Activated CD8-positive, alpha-beta memory T cell treated with anti-CD3 and anti-CD28 coated beads, Interleukin-2, amount 10 ng/mL, durations not matched to agents 7 days and 5 days (primary cell): ENCODE data around the gene PARP6. TPM values are rescaled to one million over a fixed set of nuclear protein-coding genes. Genes with fewer than 3 reads are reported as not detected.
"Not testable (repeated sequence)": the region's sequence is repeated elsewhere in the genome, so short reads cannot be mapped to it uniquely, and the experiment has no call there.

ENCODE experiments used
- ATAC-seq: fragments of 150-1000 bp; cut with Tn5 transposase; one replicate; pipeline ENCODE4 v1.10.0; 2021; ENCODE audit warnings: moderate library complexity
- CTCF ChIA-PET: fragments of 350-600 bp; sonication (Branson Sonifier 250); formaldehyde crosslinking; loops from one replicate; lab custom pipeline; 2021; ENCODE audit warnings: antibody characterized with exemption; lab: Charles Lee
- DNase-seq: peaks from one replicate; pipeline ENCODE4 v3.0.0-alpha.2; 2020
- H3K27ac Mint-ChIP-seq: one replicate; pipeline ENCODE4 v1.8.0; 2021; ENCODE audit warnings: mild to moderate bottlenecking, mixed read lengths
- H3K27me3 Mint-ChIP-seq: one replicate; pipeline ENCODE4 v1.8.0; 2021; ENCODE audit warnings: mixed read lengths
- H3K36me3 Mint-ChIP-seq: one replicate; pipeline ENCODE4 v1.8.0; 2021; ENCODE audit warnings: mild to moderate bottlenecking, mixed read lengths
- H3K4me1 Mint-ChIP-seq: one replicate; pipeline ENCODE4 v1.8.0; 2021; ENCODE audit warnings: mixed read lengths
- H3K4me3 Mint-ChIP-seq: one replicate; pipeline ENCODE4 v1.8.0; 2021; ENCODE audit warnings: mild to moderate bottlenecking, moderate library complexity, mixed read lengths
- H3K9me3 Mint-ChIP-seq: one replicate; pipeline ENCODE4 v1.8.0; 2022; ENCODE audit warnings: low read depth, mixed read lengths
- total RNA-seq, 2 experiments: library from RNA; stranded (reverse); gene quantifications; one replicate each; pipeline ENCODE4 v1.2.3, GENCODE V29; 2021

PARP6 gene
- total RNA-seq, 2 experiments from 2014 or later, result 55.5 to 66.6 TPM

DNA sequence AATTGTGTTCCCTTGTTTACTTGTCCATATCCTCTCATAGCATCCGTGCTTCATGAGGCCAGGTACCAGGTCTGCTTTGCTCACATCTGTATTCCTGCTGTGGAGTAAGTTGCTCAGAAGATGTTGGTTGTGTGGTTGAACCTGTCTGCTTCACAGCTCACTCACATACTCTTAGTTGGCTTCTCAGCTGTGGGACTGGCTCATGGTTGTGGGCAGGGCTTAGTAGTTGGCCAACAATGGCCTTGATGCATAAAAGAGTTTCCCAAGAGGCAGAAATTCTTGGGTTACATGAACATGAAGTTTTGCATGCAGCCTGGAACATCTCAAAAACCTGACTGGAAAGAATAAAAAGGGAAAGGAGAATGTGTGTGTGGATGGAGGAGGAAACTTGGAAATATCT lies 30.6 kb upstream of the PARP6 start:
- ATAC-seq (no peak), DNase-seq (peak; percentile 38)
- Mint-ChIP-seq H3K27ac (no peak overlapping the region), H3K4me1 (peaks cover 8% of the 10 kb centered on the region), H3K4me3 (no peak overlapping the region), H3K9me3 (no peaks in the 10 kb centered on the region), H3K27me3 (no peaks in the 10 kb centered on the region), H3K36me3 (no peaks in the 10 kb centered on the region)
- CTCF ChIA-PET, result no interaction called here

DNA sequence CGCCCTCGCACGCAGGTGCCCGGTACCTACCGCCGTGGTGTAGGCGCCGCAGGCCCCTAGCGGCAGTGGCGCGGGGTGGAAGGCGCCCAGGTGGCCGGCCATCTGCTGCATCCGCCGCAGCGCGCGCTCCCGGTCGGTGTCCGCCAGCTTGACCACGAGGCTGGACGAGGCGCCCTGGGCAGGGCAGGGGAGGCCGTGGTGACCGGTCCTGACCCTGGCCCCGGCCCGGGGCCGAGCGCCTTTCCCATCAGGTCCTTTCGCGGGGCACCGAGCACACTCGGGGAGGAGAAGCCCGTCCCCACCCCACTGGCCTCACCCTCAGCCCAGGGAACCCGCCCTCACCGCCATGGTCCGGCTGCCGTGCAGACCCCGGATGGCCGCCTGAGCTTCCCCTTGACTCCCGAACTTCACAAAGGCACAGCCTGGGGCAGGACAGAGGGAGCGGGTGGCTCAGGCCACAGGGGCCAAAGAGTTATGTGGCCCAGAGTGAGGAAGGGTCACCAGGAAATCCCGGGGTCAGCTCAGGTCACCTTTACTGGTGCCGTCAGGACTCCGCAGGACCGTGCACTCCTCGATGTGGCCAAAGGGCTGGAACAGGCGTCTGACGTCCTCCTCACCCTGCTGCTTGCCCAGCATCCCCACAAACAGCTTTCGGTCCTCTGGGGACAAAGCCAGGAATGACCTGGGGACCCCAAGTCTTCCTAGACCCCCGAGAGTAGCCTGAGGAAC lies 17.4 kb upstream of the PARP6 start:
- Mint-ChIP-seq H3K4me1 (peaks cover 4% of the 10 kb centered on the region), H3K27me3 (no peaks in the 10 kb centered on the region), H3K36me3 (no peaks in the 10 kb centered on the region), H3K4me3 (no peak overlapping the region), H3K9me3 (no peaks in the 10 kb centered on the region), H3K27ac (no peak overlapping the region)
- no peak for ATAC-seq
- no peak for DNase-seq
- CTCF ChIA-PET, result no interaction called here

DNA sequence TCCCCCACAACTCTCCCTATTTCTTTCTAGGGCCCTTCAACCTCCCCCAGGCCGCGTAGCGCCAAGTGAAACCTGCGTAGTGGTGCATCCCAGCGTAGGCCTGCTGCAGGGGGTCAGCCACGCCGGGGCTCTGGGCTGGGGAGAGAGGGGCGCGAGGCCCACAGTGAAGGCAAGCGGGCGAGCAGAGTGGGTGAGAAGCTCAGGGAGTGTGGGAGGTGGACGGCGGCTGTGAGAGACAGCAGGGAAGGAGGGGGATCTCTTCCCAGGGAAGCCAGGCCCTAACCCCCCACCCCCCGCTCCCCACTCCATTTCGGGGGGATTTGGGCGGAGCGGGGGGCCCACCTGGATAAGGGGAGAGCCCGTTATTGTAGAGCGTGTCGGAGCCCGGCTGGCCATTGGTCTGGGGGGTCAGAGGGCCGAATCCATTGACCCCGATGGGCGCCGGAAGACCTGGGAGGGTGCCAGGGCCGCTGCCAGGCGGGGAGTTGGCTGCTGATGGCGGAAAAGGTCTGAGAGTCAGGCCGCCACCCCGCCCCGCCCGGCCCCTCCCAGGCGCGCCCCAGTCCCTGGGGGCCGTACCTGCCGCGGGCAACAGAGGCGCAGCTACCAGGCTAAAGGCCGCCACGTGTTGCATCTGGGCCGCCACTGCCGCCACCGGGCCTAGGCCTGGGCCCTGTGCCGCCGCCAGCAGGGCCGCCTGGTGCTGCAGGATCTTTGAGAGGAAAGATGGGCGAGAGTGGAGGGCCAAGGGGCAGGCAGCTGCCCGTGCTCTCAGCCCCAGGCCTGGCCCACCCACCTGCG lies 16.6 kb upstream of the PARP6 start:
- H3K4me3 Mint-ChIP-seq, result no peak overlapping the region
- no peaks in the 10 kb centered on the region for H3K9me3 Mint-ChIP-seq
- CTCF ChIA-PET, result no interaction called here
- ATAC-seq (no peak), DNase-seq (no peak)
- H3K27ac Mint-ChIP-seq, result no peak overlapping the region
- peaks cover 2% of the 10 kb centered on the region for H3K4me1 Mint-ChIP-seq
- no peaks in the 10 kb centered on the region for H3K36me3 Mint-ChIP-seq
- no peaks in the 10 kb centered on the region for H3K27me3 Mint-ChIP-seq

DNA sequence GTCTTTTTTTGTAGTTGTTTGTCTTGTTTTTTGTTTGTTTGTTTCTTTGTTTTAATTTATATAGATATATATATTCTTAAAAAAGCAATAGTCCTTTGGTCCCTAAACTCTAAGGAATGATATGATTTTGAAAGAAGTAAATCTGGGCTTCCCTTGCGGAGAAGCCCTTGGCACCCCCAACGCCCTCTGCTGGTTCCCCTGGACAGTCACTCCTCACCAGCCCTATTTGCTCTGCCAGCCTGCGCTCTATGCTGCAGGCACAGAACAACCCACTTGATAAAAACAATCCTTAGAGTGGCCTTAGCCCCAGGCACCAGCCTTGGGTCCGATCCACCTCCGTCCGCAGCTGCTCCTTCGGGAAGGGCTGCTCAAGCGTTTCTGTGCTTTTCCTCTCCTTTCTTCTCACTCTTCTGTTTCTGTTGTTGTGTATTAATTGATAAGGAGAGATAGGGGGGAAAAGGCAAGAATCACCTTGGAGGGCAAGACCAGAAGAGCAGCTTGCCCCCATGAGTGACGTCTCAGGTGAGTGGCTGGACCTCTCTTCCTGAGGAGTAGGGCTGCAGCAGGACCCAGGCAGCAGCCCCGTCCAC lies 13.7 kb upstream of the PARP6 start:
- peaks cover 2% of the 10 kb centered on the region for H3K4me1 Mint-ChIP-seq
- peak; percentile 49 for ATAC-seq
- CTCF ChIA-PET, result interaction anchor here (1.7 kb wide), 1 partner anchor 59 kb away, joined by 4 read pairs; no protein-coding TSS in a partner anchor
- H3K9me3 Mint-ChIP-seq, result no peaks in the 10 kb centered on the region
- H3K4me3 Mint-ChIP-seq, result no peak overlapping the region
- H3K36me3 Mint-ChIP-seq, result no peaks in the 10 kb centered on the region
- no peaks in the 10 kb centered on the region for H3K27me3 Mint-ChIP-seq
- DNase-seq, result peak; percentile 44
- no peak overlapping the region for H3K27ac Mint-ChIP-seq

- Mint-ChIP-seq H3K36me3 (no peaks in the 10 kb centered on the region), H3K4me3 (no peak overlapping the region), H3K9me3 (no peaks in the 10 kb centered on the region), H3K27me3 (no peaks in the 10 kb centered on the region), H3K4me1 (peaks cover 2% of the 10 kb centered on the region), H3K27ac (no peak overlapping the region)
- DNase-seq, result no peak
- CTCF ChIA-PET, result interaction anchor here (2.0 kb wide), 1 partner anchor 12 kb away, joined by 4 read pairs; no protein-coding TSS in a partner anchor
- no peak for ATAC-seq
Measured at GRCh38 chr15:72285402-72285801, 13.0 kb upstream of the PARP6 start.

GRCh38 chr15:72284781-72285180 lies 12.4 kb upstream of the PARP6 start:
- Mint-ChIP-seq H3K4me1 (peaks cover 2% of the 10 kb centered on the region), H3K9me3 (no peaks in the 10 kb centered on the region), H3K36me3 (no peaks in the 10 kb centered on the region), H3K27ac (no peak overlapping the region), H3K4me3 (no peak overlapping the region), H3K27me3 (no peaks in the 10 kb centered on the region)
- no peak for ATAC-seq
- DNase-seq, result no peak
- CTCF ChIA-PET, result interaction anchor here (0.6 to 2.0 kb wide), 3 partner anchors 12 to 1692 kb away, joined by 3 to 4 read pairs (median 4); no protein-coding TSS in a partner anchor

DNA sequence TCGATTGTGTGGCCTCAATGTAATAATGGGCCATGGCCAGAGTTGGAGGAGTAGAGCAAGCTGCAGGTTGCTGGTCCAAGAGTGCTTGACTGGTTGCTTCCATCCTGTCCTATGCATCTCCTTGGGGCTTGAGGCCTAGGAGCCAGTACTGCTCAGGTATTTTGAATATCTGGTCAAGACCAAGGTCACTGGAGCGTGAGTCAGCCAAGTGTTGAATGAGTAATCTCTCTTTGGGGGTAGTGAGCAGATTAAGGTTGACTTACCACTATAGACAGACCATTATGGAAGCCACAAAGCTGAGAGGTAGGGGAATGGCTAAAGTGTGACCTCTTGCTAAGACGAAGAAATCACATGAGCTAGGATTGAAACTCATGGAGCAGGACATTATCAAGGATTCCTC lies 9.4 kb upstream of the PARP6 start:
- H3K4me3 Mint-ChIP-seq, result no peak overlapping the region
- no peaks in the 10 kb centered on the region for H3K36me3 Mint-ChIP-seq
- ATAC-seq (no peak), DNase-seq (no peak)
- H3K27ac Mint-ChIP-seq, result no peak overlapping the region
- H3K4me1 Mint-ChIP-seq, result peaks cover 2% of the 10 kb centered on the region
- H3K27me3 Mint-ChIP-seq, result no peaks in the 10 kb centered on the region
- H3K9me3 Mint-ChIP-seq, result no peaks in the 10 kb centered on the region
- CTCF ChIA-PET, result no interaction called here

- Mint-ChIP-seq H3K27ac (no peak overlapping the region), H3K9me3 (no peaks in the 10 kb centered on the region)
- CTCF ChIA-PET, result interaction anchor here (1.3 kb wide), 1 partner anchor 54 kb away, joined by 3 read pairs; no protein-coding TSS in a partner anchor
Measured at GRCh38 chr15:72280751-72281150, 8.4 kb upstream of the PARP6 start.

DNA sequence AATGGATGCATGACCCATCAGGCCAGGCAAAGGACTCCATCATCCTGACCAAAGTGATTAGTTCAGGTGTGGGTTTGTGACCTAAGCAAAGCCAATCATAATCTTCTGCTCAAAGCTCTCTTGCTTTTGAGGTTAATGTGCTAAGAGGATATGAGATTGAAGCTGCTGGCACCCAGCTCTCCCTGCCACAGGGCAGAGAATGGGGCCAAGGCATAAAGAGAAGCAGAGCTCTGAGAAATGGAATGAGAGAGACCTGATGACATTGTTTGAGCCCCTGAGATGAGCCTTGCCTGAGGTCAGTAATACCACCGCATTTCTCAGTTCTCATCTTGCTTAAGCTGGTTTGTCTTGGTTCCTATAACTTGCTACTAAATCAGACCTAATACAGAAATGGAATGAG lies 6.4 kb upstream of the PARP6 start:
- Mint-ChIP-seq H3K9me3 (no peaks in the 10 kb centered on the region), H3K27me3 (no peaks in the 10 kb centered on the region), H3K4me1 (peaks cover 3% of the 10 kb centered on the region), H3K36me3 (no peaks in the 10 kb centered on the region), H3K4me3 (no peak overlapping the region), H3K27ac (no peak overlapping the region)
- ATAC-seq (no peak), DNase-seq (no peak)
- CTCF ChIA-PET, result no interaction called here

More at GRCh38 chr15:72280751-72281150, 8.4 kb upstream of the PARP6 start:
- no peak overlapping the region for H3K4me3 Mint-ChIP-seq
- DNase-seq (no peak), ATAC-seq (no peak)
- no peaks in the 10 kb centered on the region for H3K36me3 Mint-ChIP-seq
- H3K4me1 Mint-ChIP-seq, result peaks cover 2% of the 10 kb centered on the region
- H3K27me3 Mint-ChIP-seq, result no peaks in the 10 kb centered on the region

GRCh38 chr15:72276326-72276700 lies 4.0 kb upstream of the PARP6 start:
- CTCF ChIA-PET, result interaction anchor here (1.0 kb wide), 2 partner anchors 49 to 76 kb away, joined by 3 to 4 read pairs; no protein-coding TSS in a partner anchor
- Mint-ChIP-seq H3K9me3 (no peaks in the 10 kb centered on the region), H3K27ac (no peak overlapping the region), H3K27me3 (no peaks in the 10 kb centered on the region), H3K36me3 (no peaks in the 10 kb centered on the region), H3K4me3 (no peak overlapping the region), H3K4me1 (peaks cover 14% of the 10 kb centered on the region)
- ATAC-seq, result no peak
- DNase-seq, result no peak

DNA sequence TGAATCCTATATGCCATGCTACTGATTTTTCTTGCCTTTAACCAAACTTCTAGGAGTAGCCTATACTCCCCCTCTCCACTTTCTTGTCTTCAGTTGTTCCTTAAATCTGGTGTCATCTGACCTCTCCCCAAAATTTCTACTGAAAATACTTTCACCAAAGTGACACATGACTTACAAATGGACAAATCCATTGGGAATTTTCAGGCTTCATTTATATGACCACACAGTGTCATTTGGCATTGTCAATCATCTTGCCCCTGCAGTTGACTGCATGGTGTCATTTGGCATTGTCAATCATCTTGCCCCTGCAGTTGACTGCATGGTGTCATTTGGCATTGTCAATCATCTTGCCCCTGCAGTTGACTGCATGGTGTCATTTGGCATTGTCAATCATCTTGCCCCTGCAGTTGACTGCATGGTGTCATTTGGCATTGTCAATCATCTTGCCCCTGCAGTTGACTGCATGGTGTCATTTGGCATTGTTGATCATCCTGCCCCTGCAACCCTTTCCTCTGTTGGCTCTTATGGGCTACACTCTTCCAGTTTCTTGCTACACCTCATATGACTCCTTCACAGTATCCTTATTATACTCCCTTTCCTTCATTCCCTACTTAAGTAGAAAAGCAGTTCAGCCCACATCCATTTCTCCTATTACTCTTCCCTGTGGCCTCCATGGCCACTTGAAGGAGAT lies 3.4 kb upstream of the PARP6 start:
- ATAC-seq, DNase-seq, H3K36me3 Mint-ChIP-seq, H3K9me3 Mint-ChIP-seq, H3K27me3 Mint-ChIP-seq, H3K4me3 Mint-ChIP-seq, H3K27ac Mint-ChIP-seq: not testable (repeated sequence)
- peaks cover 20% of the 10 kb centered on the region for H3K4me1 Mint-ChIP-seq
- CTCF ChIA-PET, result interaction anchor here (1.0 kb wide), 1 partner anchor 49 kb away, joined by 3 read pairs; no protein-coding TSS in a partner anchor

DNA sequence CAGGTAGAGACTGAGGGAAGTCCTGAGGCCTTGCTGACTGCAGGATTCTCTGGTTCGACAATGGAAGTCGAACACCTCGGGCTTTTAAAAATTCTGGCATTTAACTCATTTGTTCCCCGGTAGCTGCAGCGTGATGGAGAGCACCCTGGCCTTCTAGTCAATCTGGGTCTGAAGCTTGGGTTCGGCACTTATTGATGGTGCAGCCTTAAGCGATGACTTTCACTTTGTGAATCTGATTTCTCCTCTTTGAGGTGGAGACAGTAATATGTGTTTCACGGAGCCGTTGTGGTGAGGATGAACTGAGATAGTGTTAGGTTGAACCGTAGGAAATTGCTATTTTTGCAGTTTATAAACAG lies 621 bp upstream of the PARP6 start:
- ATAC-seq, result peak; percentile 2
- H3K27me3 Mint-ChIP-seq, result no peaks in the 10 kb centered on the region
- peak overlapping the region; percentile 87 for H3K27ac Mint-ChIP-seq
- peaks cover 28% of the 10 kb centered on the region for H3K4me1 Mint-ChIP-seq
- CTCF ChIA-PET, result interaction anchor here (0.6 to 2.1 kb wide), 11 partner anchors 11 to 529 kb away, joined by 3 to 10 read pairs (median 4); partner anchors contain the start of gene PKM
- H3K36me3 Mint-ChIP-seq, result peaks cover 6% of the 10 kb centered on the region
- peak overlapping the region; percentile 82 for H3K4me3 Mint-ChIP-seq
- no peaks in the 10 kb centered on the region for H3K9me3 Mint-ChIP-seq
- no peak for DNase-seq

DNA sequence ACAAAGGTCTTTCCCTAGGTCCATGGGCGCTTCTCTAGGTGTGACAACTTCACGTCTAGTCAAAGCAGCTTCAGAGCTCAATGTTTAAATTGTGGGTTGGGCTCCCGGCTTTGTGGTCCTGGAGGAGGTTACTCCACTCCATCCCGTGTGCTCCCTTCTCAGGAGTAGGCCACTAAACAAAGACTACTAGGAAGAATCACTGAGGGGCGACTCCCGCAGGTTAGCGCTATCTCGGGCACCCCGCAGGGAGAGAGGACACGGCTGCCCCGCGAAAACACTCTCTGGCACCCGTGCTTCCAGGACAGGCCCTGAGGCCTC lies 500 bp downstream of the PARP6 start:
- no peaks in the 10 kb centered on the region for H3K27me3 Mint-ChIP-seq
- ATAC-seq, result peak; percentile 3
- CTCF ChIA-PET, result no interaction called here

More for the DNA sequence above, 500 bp downstream of the PARP6 start:
- peak overlapping the region; percentile 82 for H3K4me3 Mint-ChIP-seq
- DNase-seq, result no peak
- no peaks in the 10 kb centered on the region for H3K9me3 Mint-ChIP-seq
- H3K27ac Mint-ChIP-seq, result peak overlapping the region; percentile 77
- H3K36me3 Mint-ChIP-seq, result peaks cover 9% of the 10 kb centered on the region
- peaks cover 28% of the 10 kb centered on the region for H3K4me1 Mint-ChIP-seq
